IPS-11a (cell line): ENCODE results near the gene EYS.

Experiments used
- H3K4me3 ChIP-seq: one replicate; pipeline ENCODE4 v1.5.1; 2013; ENCODE audit warnings: low read depth, low read length, control low read depth

The EYS gene

GRCh38 chr6:65248101-65248610, 458.9 kb downstream of the EYS start:
- no peak overlapping the region for H3K4me3 ChIP-seq

- H3K4me3 ChIP-seq, result no peak overlapping the region
Measured at GRCh38 chr6:65231616-65232015, 475.4 kb downstream of the EYS start.

GRCh38 chr6:65229825-65230224, 477.2 kb downstream of the EYS start:
- no peak overlapping the region for H3K4me3 ChIP-seq

GRCh38 chr6:65221153-65221552, 485.9 kb downstream of the EYS start:
- H3K4me3 ChIP-seq, result no peak overlapping the region

GRCh38 chr6:65202738-65203137, 504.3 kb downstream of the EYS start:
- no peak overlapping the region for H3K4me3 ChIP-seq

- no peak overlapping the region for H3K4me3 ChIP-seq
Measured at GRCh38 chr6:65199683-65200082, 507.3 kb downstream of the EYS start.

- no peak overlapping the region for H3K4me3 ChIP-seq
Measured at GRCh38 chr6:65199121-65199520, 507.9 kb downstream of the EYS start.

GRCh38 chr6:65191471-65191870, 515.6 kb downstream of the EYS start:
- no peak overlapping the region for H3K4me3 ChIP-seq

GRCh38 chr6:65189236-65189881, 517.7 kb downstream of the EYS start:
- H3K4me3 ChIP-seq, result no peak overlapping the region

GRCh38 chr6:65186826-65187225, 520.2 kb downstream of the EYS start:
- H3K4me3 ChIP-seq, result no peak overlapping the region

GRCh38 chr6:65182681-65183080, 524.3 kb downstream of the EYS start:
- H3K4me3 ChIP-seq, result no peak overlapping the region

GRCh38 chr6:65170273-65170672, 536.8 kb downstream of the EYS start:
- no peak overlapping the region for H3K4me3 ChIP-seq

- H3K4me3 ChIP-seq, result no peak overlapping the region
Measured at GRCh38 chr6:65161661-65162060, 545.4 kb downstream of the EYS start.

- H3K4me3 ChIP-seq, result no peak overlapping the region
Measured at GRCh38 chr6:65157025-65157424, 550.0 kb downstream of the EYS start.

- H3K4me3 ChIP-seq, result no peak overlapping the region
Measured at GRCh38 chr6:65155083-65155482, 551.9 kb downstream of the EYS start.

GRCh38 chr6:65149841-65150240, 557.2 kb downstream of the EYS start:
- no peak overlapping the region for H3K4me3 ChIP-seq

GRCh38 chr6:65148839-65149238, 558.2 kb downstream of the EYS start:
- no peak overlapping the region for H3K4me3 ChIP-seq

- H3K4me3 ChIP-seq, result no peak overlapping the region
Measured at GRCh38 chr6:65135567-65135966, 571.5 kb downstream of the EYS start.

GRCh38 chr6:65126667-65127066, 580.4 kb downstream of the EYS start:
- H3K4me3 ChIP-seq, result no peak overlapping the region

GRCh38 chr6:65123521-65123920, 583.5 kb downstream of the EYS start:
- no peak overlapping the region for H3K4me3 ChIP-seq

- no peak overlapping the region for H3K4me3 ChIP-seq
Measured at GRCh38 chr6:65117817-65118409, 589.1 kb downstream of the EYS start.

- no peak overlapping the region for H3K4me3 ChIP-seq
Measured at GRCh38 chr6:65116326-65116725, 590.7 kb downstream of the EYS start.

- no peak overlapping the region for H3K4me3 ChIP-seq
Measured at GRCh38 chr6:65113581-65113980, 593.4 kb downstream of the EYS start.
